Body of pancreas (tissue), 4 donors: ENCODE results near the gene GRAMD4. TPM values are rescaled to one million over a fixed set of nuclear protein-coding genes. Genes with fewer than 3 reads are reported as not detected.
A peak's percentile ranks its signal among the peaks of the same experiment; 100 is the strongest.

Source experiments
- ATAC-seq: fragments of 150-250 bp; one replicate; pipeline ENCODE4 v1.9.1; 2016
- DNase-seq, 4 donors: peaks; one replicate each; pipeline ENCODE4 v3.0.0-alpha.2; 2019
- H3K27ac ChIP-seq, 4 donors: fragments of 200-600 bp; sonication (generic); 1 replicate in 3 of 4; 2 replicates in 1 of 4; pipeline versions ENCODE4 v1.5.1 to v1.6.1; 2016 to 2019; ENCODE audit warnings: mild to moderate bottlenecking in 1 of 4, mixed read lengths in 1 of 4, moderate library complexity in 1 of 4
- H3K27me3 ChIP-seq, 2 donors: fragments of 200-600 bp; sonication (generic); one replicate each; pipeline ENCODE4 v1.6.0; 2016; ENCODE audit warnings: mild to moderate bottlenecking in 1 of 2
- H3K36me3 ChIP-seq, 2 donors: fragments of 200-600 bp; sonication (generic); replicated peaks in 1 of 2; 2 replicates each; pipeline ENCODE4 v1.5.1; 2016; ENCODE audit warnings: low read depth in 2 of 2; ENCODE audit not compliant: insufficient read depth in 1 of 2
- H3K4me1 ChIP-seq: fragments of 200-600 bp; sonication (generic); one replicate; pipeline ENCODE4 v1.6.0; 2016
- H3K4me3 ChIP-seq, 2 donors: fragments of 200-600 bp; sonication (generic); 1 replicate in 1 of 2; 2 replicates in 1 of 2; pipeline ENCODE4 v1.5.1; 2016 to 2019
- H3K9me3 ChIP-seq, 3 donors: fragments of 200-600 bp; sonication (generic); 1 replicate in 2 of 3; 2 replicates in 1 of 3; pipeline ENCODE4 v1.5.1; 2016
- CTCF ChIP-seq, 7 experiments: fragments of 450-650 bp in 4 of 7; fragments of 200-600 bp in 3 of 7; sonication (generic) in 3 of 7; IDR thresholded peaks; one replicate each; pipeline ENCODE4 v1.5.1; 2016 to 2019; ENCODE audit warnings: antibody characterized with exemption in 7 of 7
- POLR2A ChIP-seq, 3 donors: fragments of 450-650 bp; IDR thresholded peaks; one replicate each; pipeline ENCODE4 v1.6.1; 2016; ENCODE audit warnings: antibody characterized with exemption in 3 of 3, mild to moderate bottlenecking in 2 of 3
- WGBS, 2 donors: methylation state at CpG; one replicate each; pipeline ENCODE4 v1.1.5; 2017; 5-methylcytosine and 5-hydroxymethylcytosine counted together
- intact Hi-C: fragments of 100-400 bp; cut with DNase I; formaldehyde crosslinking; loops from one replicate; pipeline ENCODE4 v1.15.1; 2023
- total RNA-seq, 2 donors: library from RNA; depleted of rRNA; stranded (reverse); fragments of >200 nt; gene quantifications; one replicate each; pipeline ENCODE4 v1.1.0, GENCODE V29; 2016

Gene GRAMD4
- total RNA-seq, 2 donors from 2014 or later = 29.3 to 62.3 TPM

DNA sequence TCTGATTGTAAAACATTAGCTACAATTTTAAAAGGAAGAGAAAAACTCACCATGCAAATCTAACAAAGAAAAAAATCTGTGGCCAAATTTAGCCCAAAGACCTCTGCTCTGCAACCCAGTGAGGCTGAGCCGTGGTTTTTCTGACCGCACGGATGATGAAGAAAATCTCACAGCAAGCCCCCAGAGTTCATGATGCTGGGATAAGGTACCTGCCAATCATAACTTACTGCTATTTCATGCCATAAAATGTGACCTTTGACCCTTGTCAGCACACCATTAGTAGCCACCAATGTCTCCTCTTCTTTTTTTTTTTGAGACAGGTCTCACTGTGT, 106.8 kb downstream of the GRAMD4 start:
- WGBS, 2 donors = 91 to 94% methylated on average over 3 of the region's 3 CpGs
- peak overlapping the region in 3 of 4 donors; percentile 60 to 74 (median 72) for H3K27ac ChIP-seq
- no peak for TF ChIP-seq CTCF (IDR thresholded peaks at IDR 0.05)
- no peak for TF ChIP-seq POLR2A (IDR thresholded peaks at IDR 0.05)
- H3K27me3 ChIP-seq = no peaks in the 10 kb centered on the region
- no peak for DNase-seq
- no peak for ATAC-seq
- intact Hi-C loops = no loop called here
- no peaks in the 10 kb centered on the region for H3K9me3 ChIP-seq
- H3K36me3 ChIP-seq = no peaks in the 10 kb centered on the region
- peaks cover 65% of the 10 kb centered on the region for H3K4me1 ChIP-seq
- no peak overlapping the region for H3K4me3 ChIP-seq

GRCh38 chr22:46727813-46728364, 107.7 kb downstream of the GRAMD4 start:
- no peak for DNase-seq
- H3K4me3 ChIP-seq = no peak overlapping the region
- H3K36me3 ChIP-seq = no peaks in the 10 kb centered on the region
- no peak for ATAC-seq
- peak overlapping the region in 1 of 4 donors; percentile 50 for H3K27ac ChIP-seq
- H3K27me3 ChIP-seq = no peaks in the 10 kb centered on the region
- intact Hi-C loops = no loop called here
- 75 to 87% methylated on average over 8 to 16 of the region's 19 CpGs for WGBS, 2 donors
- no peaks in the 10 kb centered on the region for H3K9me3 ChIP-seq
- peaks cover 74% of the 10 kb centered on the region for H3K4me1 ChIP-seq
- no peak for TF ChIP-seq CTCF (IDR thresholded peaks at IDR 0.05)
- no peak for TF ChIP-seq POLR2A (IDR thresholded peaks at IDR 0.05)

DNA sequence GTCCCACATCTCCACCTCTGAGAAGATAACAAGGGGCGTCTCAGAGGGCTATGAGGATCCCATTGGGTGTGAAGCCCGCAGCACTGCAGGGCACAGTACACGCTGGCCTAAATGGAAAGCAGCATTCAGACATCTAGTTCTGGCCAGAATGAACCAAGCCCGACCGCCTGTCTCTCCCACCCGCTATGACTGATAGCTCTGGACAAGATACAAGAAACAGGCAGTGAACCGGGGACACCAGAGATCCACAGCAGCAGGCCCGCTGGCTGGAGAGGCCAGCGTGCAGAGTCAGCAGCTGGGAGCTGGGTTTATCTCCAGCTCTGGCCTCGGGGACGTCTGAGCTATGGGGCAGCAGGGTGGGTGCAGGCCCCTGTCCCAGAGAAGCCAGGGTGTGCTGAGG, 108.3 kb downstream of the GRAMD4 start:
- ATAC-seq (no peak), DNase-seq (no peak)
- peaks cover 75% of the 10 kb centered on the region for H3K4me1 ChIP-seq
- no peaks in the 10 kb centered on the region for H3K27me3 ChIP-seq
- no peak overlapping the region for H3K4me3 ChIP-seq
- no peaks in the 10 kb centered on the region for H3K9me3 ChIP-seq
- WGBS, 2 donors = 73 to 79% methylated on average over 5 to 11 of the region's 11 CpGs
- intact Hi-C loops = no loop called here
- H3K27ac ChIP-seq = peak overlapping the region in 3 of 4 donors; percentile 18 to 94 (median 50)
- TF ChIP-seq POLR2A (IDR thresholded peaks at IDR 0.05) = no peak
- TF ChIP-seq CTCF (IDR thresholded peaks at IDR 0.05) = no peak
- no peaks in the 10 kb centered on the region for H3K36me3 ChIP-seq

Other genes with a start within 250 kb of the GRAMD4 start
- gene CELSR1, start 82.8 kb upstream of the GRAMD4 start, total RNA-seq = 1 to 10 TPM in 1 of 2 donors, under 1 TPM in 1; 0.66 to 3.6 TPM
- gene CERK, start 117.9 kb downstream of the GRAMD4 start, total RNA-seq = 10 to 100 TPM; 33.6 to 46.4 TPM
- 10 to 100 TPM; 21.5 to 23.1 TPM for gene TBC1D22A, start 142.3 kb downstream of the GRAMD4 start, total RNA-seq